D721Med (cell line): ENCODE measurements around the gene GLB1L2.

ENCODE experiments used
- DNase-seq: peaks from one replicate; pipeline ENCODE4 v3.0.0; 2011; ENCODE audit warnings: low spot score; ENCODE audit not compliant: insufficient read length
- FAIRE-seq: peaks from 2 replicates; lab custom pipeline; 2011; peaks lifted over from hg19 to GRCh38; lab: Jason Lieb, UNC
- TF ChIP-seq, protein P1 (sequence below): IDR thresholded peaks from 2 replicates; pipeline ENCODE4 v1.5.1; 2012; ENCODE audit warnings: mild to moderate bottlenecking, control low read depth; ENCODE audit not compliant: insufficient read depth; ENCODE audit errors: missing control alignments

The GLB1L2 gene

DNA sequence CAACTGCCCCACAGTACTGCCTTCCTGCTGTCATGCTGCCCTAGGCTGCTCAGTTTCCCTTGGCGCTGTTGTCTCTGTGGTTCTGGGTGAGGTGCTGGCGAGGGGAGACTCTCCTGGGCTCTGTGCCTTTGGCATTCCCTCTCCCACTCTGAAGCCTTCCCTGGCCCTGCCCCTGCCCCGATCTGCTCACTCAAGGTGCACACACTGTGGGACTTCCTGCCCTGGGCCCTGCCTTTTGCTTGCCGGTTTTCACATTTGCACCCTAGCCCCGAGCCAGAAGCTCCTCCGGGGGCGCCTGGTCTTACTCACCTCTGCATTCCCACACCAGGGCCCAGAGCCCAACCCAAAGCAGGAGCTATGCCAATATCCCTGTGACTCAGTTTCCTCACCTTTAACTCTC is 68.2 kb downstream of the GLB1L2 start:
- FAIRE-seq = no peak
- DNase-seq = no peak
- TF ChIP-seq, protein P1, sequence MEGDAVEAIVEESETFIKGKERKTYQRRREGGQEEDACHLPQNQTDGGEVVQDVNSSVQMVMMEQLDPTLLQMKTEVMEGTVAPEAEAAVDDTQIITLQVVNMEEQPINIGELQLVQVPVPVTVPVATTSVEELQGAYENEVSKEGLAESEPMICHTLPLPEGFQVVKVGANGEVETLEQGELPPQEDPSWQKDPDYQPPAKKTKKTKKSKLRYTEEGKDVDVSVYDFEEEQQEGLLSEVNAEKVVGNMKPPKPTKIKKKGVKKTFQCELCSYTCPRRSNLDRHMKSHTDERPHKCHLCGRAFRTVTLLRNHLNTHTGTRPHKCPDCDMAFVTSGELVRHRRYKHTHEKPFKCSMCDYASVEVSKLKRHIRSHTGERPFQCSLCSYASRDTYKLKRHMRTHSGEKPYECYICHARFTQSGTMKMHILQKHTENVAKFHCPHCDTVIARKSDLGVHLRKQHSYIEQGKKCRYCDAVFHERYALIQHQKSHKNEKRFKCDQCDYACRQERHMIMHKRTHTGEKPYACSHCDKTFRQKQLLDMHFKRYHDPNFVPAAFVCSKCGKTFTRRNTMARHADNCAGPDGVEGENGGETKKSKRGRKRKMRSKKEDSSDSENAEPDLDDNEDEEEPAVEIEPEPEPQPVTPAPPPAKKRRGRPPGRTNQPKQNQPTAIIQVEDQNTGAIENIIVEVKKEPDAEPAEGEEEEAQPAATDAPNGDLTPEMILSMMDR = no peak

DNA sequence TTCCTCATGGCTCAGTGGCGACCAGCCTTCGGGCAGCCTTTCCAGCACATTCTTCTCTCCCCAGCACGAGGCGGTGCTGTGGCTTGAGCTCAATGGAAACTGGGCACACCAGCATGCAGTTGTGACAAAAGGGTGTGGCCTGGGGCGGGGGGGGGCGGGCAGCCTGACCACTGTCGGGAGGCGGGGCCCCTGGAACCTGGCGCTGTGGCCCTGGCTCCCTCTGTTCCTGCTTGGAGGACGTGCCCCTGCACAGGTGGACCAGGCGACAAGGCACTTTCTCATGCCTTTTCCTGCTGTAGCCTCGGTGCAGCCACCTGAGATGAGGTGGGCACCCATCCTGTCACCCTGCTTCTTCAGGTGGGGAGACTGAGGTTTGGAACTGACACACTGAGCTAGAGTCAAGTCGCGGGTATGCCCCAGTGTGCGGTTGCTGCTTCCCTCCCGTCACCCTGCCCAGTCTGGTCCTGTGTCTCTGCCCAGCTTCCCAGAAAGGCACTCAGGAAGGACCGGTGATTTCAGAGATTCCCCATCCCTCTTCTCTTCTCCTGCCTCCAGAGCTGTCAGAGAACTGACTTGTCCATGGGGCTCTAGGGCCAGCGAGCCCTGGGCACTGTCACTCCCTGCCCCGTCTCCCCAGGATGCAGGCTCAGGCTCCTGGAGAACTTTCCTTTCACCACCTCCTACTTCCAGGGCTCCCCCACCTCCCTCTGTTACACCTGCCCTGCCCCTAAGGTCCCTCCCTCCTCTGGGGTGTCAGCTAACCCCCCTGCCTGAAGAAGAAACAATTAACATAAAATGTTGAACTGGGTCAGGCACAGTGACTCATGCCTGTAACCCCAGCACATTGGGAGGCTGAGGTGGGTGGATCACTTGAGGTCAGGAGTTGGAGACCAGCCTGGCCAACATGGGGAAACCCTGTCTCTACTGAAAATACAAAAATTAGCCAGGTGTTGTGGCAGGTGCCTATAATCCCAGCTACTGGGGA is 70.3 kb downstream of the GLB1L2 start:
- FAIRE-seq (no peak), DNase-seq (no peak)
- TF ChIP-seq, protein P1 = no peak

DNA sequence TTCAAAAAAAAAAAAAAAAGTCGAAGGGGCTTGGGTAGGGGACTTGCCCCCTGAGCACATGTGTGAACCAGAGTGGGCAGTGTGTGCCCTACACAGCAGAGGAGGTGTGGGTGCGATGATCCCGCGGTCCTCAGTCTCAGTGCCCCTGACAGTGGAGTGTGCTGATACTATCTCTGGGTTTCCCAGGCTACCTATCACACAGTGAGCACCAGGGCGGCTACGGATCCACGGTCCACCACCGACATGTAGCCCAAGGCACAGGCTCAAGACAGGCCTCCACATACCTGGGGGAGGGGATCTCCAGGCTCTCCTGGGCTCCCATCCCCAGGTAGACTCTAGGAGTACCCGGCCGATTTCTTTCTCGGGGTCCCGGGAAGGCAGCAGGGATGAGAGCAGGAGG is 71.1 kb downstream of the GLB1L2 start:
- TF ChIP-seq, protein P1 = no peak
- FAIRE-seq (no peak), DNase-seq (no peak)

DNA sequence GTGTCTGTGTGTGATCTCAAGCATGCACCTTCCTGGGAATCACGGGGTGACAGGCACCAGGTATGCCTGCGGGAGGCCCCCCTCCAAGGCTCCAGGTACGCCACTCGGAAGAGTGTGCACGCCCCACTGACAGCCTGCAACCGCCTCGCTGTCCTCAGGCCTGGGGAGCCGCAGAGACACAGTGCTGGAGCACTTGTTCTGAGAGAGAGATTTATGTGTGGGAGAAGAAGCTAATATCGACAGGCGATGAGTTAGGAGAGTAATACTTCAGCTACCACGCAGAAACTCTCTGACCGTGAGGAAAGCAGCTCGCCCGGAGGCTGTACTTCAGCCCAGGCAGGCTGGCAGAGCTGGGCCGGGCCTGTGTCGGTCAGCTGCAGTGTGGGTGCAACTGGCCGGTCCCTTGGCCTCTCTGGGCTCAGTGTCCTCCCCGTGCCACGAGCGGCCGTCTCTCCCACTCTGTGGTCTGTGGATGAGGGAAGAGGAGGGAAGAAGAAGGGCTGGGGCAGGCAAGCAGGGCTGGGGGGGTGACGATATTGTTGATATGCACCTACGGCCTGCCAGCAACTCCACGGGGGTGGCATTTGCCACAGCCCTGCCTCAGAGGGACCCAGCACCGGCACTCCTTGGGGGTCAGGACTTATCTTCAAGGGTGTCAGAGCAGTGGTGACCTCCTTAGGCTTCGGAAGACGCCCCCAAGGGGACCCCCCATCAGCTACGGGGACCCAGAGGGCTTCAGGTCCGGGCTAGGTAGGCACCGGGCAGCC is 73.0 kb downstream of the GLB1L2 start:
- FAIRE-seq (no peak), DNase-seq (no peak)
- TF ChIP-seq, protein P1 = no peak

DNA sequence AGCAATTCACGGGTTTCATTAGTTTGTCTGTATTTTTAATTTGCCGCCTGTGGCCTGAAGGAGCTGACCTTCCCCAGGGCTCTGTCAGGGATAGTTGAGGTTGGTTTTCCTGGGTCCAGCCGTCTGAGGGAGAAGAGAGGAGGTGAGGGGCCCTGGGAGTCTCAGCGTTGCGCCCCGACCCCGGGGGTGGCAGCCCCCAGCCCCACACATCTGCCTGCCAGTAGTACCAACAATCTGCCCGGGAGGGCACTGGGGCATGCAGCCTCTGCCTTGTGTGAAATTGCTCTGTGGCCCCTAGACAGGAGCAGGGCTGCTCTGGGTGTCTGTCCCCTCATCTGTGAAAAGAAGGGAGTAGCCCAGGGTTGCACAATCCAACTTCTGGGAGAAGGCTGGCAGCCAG is 73.6 kb downstream of the GLB1L2 start:
- TF ChIP-seq, protein P1 = no peak
- no peak for FAIRE-seq
- DNase-seq = no peak

DNA sequence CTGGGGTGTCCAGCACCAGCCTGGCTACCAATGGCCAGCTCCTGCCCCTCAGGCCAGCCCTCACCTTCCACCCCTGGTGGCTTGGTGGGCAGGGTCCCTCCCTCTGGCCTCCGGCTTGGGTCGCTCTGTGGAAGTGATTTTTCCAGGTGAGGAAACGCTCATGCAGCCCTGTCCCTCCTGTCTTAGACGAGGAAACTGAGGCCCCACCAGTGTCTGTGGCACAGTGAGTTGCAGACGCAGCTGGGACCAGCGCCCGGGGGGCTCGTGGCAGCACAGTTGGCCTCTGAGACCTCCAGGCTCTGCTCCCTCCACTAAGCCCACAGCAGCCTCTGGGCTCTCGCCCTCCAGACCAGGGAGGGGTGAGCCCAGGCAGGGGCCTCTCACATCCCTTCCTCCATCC is 74.1 kb downstream of the GLB1L2 start:
- FAIRE-seq = no peak
- TF ChIP-seq, protein P1 = no peak
- DNase-seq = no peak
